GM12875 (cell line): Measurements from ENCODE around the gene NEK11.
"Not testable (repeated sequence)": the region's sequence is repeated elsewhere in the genome, so short reads cannot be mapped to it uniquely, and the experiment has no call there.

Experiments
- H3K4me3 ChIP-seq: one replicate; pipeline ENCODE4 v1.5.1; 2011; ENCODE audit warnings: low read depth, low read length, control low read depth
- CTCF ChIP-seq: IDR thresholded peaks from 2 replicates; pipeline ENCODE4 v1.5.1; 2011; ENCODE audit warnings: low read depth, mild to moderate bottlenecking, control low read depth, inconsistent platforms, low read length, moderate library complexity, borderline replicate concordance; ENCODE audit not compliant: insufficient read depth

The NEK11 gene

GRCh38 chr3:131038326-131038725 lies 11.6 kb downstream of the NEK11 start:
- H3K4me3 ChIP-seq: no peak overlapping the region
- TF ChIP-seq CTCF: no peak

GRCh38 chr3:131042271-131042985 lies 15.8 kb downstream of the NEK11 start:
- H3K4me3 ChIP-seq: not testable (repeated sequence)

GRCh38 chr3:131047582-131047981 lies 20.9 kb downstream of the NEK11 start:
- no peak overlapping the region for H3K4me3 ChIP-seq
- peak; percentile 38; the same call in 1 of the 2 replicates for TF ChIP-seq CTCF

- no peak overlapping the region for H3K4me3 ChIP-seq
- TF ChIP-seq CTCF: no peak
Observed at GRCh38 chr3:131048030-131048429, 21.4 kb downstream of the NEK11 start.

DNA sequence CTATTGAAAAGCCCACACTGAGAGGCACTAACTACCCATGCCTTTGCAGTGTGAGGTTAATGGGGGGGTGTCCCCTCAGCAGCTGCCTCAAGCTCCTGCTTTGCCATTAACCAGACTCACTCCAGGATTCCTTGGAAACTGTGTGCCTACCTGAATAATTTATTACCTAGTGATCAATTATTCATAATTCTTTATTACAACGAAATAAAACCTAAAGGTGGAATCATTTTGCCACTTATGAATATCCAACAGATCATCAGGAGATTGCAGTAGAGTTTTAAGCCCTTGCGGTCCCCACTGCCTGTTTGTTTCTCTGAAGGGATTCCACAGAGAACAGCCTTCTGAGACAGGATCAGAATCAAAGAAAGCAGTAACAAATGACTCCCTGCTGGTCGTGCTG lies 23.3 kb downstream of the NEK11 start:
- H3K4me3 ChIP-seq: no peak overlapping the region
- TF ChIP-seq CTCF: no peak

DNA sequence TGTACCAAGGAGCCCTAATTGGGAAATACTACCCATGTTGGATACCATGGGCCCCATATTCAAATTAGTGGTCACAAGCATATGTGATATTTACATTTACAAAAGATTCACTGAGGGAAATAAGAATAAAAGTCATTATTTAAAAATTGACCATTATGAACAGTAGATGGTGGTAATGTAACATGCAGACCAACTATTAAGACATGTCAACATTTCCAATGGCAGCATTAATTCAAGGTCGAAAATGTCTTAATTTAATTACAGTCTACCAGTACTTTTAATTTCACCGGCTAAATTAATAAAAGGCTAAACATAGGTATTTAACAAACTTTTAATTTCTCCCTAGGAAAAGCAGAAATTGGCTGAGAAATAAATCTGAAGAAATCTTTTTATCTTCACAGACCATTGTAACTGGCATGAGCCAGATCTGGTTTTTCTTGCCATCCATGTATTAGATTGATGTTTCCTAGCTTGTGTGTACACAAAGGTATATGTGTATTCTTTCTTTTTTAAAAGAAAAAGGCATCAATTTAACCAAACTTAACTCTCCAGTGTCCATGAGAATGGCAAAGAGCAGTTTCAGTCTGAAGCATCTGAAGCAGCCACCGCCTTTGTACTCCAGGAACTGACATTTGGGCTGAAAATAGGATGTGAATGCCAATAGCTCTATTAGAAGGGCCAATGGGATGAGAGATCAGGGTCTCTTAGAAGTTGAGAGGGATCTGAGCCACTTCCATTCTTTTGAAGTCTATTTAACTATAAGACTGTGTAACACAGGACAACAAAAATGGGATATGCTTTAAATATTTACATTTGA lies 26.6 kb downstream of the NEK11 start:
- no peak for TF ChIP-seq CTCF
- no peak overlapping the region for H3K4me3 ChIP-seq

- TF ChIP-seq CTCF: no peak
- no peak overlapping the region for H3K4me3 ChIP-seq
Observed at GRCh38 chr3:131067983-131068382, 41.3 kb downstream of the NEK11 start.
